Neural cell (in vitro differentiated cells): ENCODE measurements around the gene ATN1. TPM values are rescaled to one million over a fixed set of nuclear protein-coding genes. Genes with fewer than 3 reads are reported as not detected.

Experiments used
- H2AFZ ChIP-seq: fragments of 200-600, 300-800 bp; sonication (generic), shearing (Covaris generic); 2 replicates; pipeline ENCODE4 v1.6.0; 2014; ENCODE audit warnings: low read depth, mild to moderate bottlenecking, antibody characterized with exemption, low read length, moderate library complexity
- H3F3A ChIP-seq: fragments of 200-600 bp; shearing (Covaris generic); 2 replicates; pipeline ENCODE4 v1.6.1; 2016; ENCODE audit warnings: mild to moderate bottlenecking, moderate library complexity, mixed read lengths, antibody characterized with exemption, low read length; ENCODE audit not compliant: insufficient read depth, poor library complexity, severe bottlenecking
- H3K27ac ChIP-seq: fragments of 200-600, 300-800 bp; sonication (generic), shearing (Covaris generic); 2 replicates; pipeline ENCODE4 v1.5.1; 2014; ENCODE audit warnings: mild to moderate bottlenecking, low read length, moderate library complexity
- H3K27me3 ChIP-seq: fragments of 300-800, 200-600 bp; sonication (generic), shearing (Covaris generic); 2 replicates; pipeline ENCODE4 v1.6.0; 2014; ENCODE audit warnings: mild to moderate bottlenecking, low read depth, low read length, moderate library complexity; ENCODE audit not compliant: insufficient read depth
- H3K36me3 ChIP-seq: fragments of 300-800, 200-600 bp; sonication (generic), shearing (Covaris generic); 2 replicates; pipeline ENCODE4 v1.5.1; 2014; ENCODE audit warnings: mild to moderate bottlenecking, antibody characterized with exemption, low read length, moderate library complexity; ENCODE audit not compliant: insufficient read depth
- H3K4me2 ChIP-seq: fragments of 300-800, 200-600 bp; sonication (generic), shearing (Covaris generic); 2 replicates; pipeline ENCODE4 v1.6.0; 2014; ENCODE audit warnings: mild to moderate bottlenecking, low read length
- H3K4me3 ChIP-seq: fragments of 300-800, 200-600 bp; sonication (generic), shearing (Covaris generic); 2 replicates; pipeline ENCODE4 v1.5.1; 2014; ENCODE audit warnings: mild to moderate bottlenecking, low read length, moderate library complexity
- H3K79me2 ChIP-seq: fragments of 200-600 bp; shearing (Covaris generic); replicated peaks from 2 replicates; pipeline ENCODE4 v1.6.0; 2014; ENCODE audit warnings: mild to moderate bottlenecking, low read length, moderate library complexity; ENCODE audit not compliant: insufficient read depth
- H3K9ac ChIP-seq: fragments of 300-800, 200-600 bp; sonication (generic), shearing (Covaris generic); 2 replicates; pipeline ENCODE4 v1.6.1; 2016; ENCODE audit warnings: mild to moderate bottlenecking, low read length, mixed read lengths
- H3K9me2 ChIP-seq: fragments of 200-600 bp; shearing (Covaris generic); 2 replicates; pipeline ENCODE4 v1.6.1; 2016; ENCODE audit warnings: mild to moderate bottlenecking, low read length, mixed read lengths; ENCODE audit not compliant: insufficient read depth
- H3K9me3 ChIP-seq: fragments of 200-600, 300-800 bp; sonication (generic), shearing (Covaris generic); 2 replicates; pipeline ENCODE4 v1.6.1; 2016; ENCODE audit warnings: mild to moderate bottlenecking, mixed run types, low read length, moderate library complexity, mixed read lengths
- H4K20me1 ChIP-seq: fragments of 200-600 bp; shearing (Covaris generic); 2 replicates; pipeline ENCODE4 v1.6.1; 2016; ENCODE audit warnings: mild to moderate bottlenecking, mixed run types; ENCODE audit not compliant: insufficient read depth
- EP300 ChIP-seq: fragments of 450-650 bp; conservative IDR thresholded peaks from 2 replicates; pipeline ENCODE4 v1.6.1; 2014; ENCODE audit warnings: antibody characterized with exemption, mild to moderate bottlenecking, moderate library complexity; ENCODE audit not compliant: poor library complexity, severe bottlenecking
- EZH2 ChIP-seq: fragments of 200-600, 300-800 bp; shearing (Covaris generic), sonication (generic); IDR thresholded peaks from 2 replicates; pipeline ENCODE4 v1.6.1; 2014; ENCODE audit warnings: antibody characterized with exemption, low read length, borderline replicate concordance, mild to moderate bottlenecking; ENCODE audit not compliant: insufficient read depth, poor library complexity, severe bottlenecking
- MXI1 ChIP-seq: fragments of 450-650 bp; conservative IDR thresholded peaks from 2 replicates; pipeline ENCODE4 v1.6.1; 2014; ENCODE audit warnings: antibody characterized with exemption, mild to moderate bottlenecking; ENCODE audit not compliant: poor library complexity, severe bottlenecking
- POLR2AphosphoS5 ChIP-seq: IDR thresholded peaks from 2 replicates; pipeline ENCODE4 v1.6.1; 2012
- RAD21 ChIP-seq: fragments of 450-650 bp; conservative IDR thresholded peaks from 2 replicates; pipeline ENCODE4 v1.6.1; 2014; ENCODE audit warnings: antibody characterized with exemption, mild to moderate bottlenecking, moderate library complexity
- SMC3 ChIP-seq: fragments of 450-650 bp; conservative IDR thresholded peaks from 2 replicates; pipeline ENCODE4 v1.6.1; 2014; ENCODE audit warnings: antibody characterized with exemption, mild to moderate bottlenecking, moderate library complexity; ENCODE audit not compliant: poor library complexity
- TAF1 ChIP-seq: IDR thresholded peaks from 2 replicates; pipeline ENCODE4 v1.6.1; 2012; ENCODE audit warnings: low read depth
- polyA plus RNA-seq: library from polyadenylated mRNA; depleted of rRNA; stranded (reverse); fragments of >200 nt; gene quantifications from 2 replicates; pipeline ENCODE4 v1.2.3, GENCODE V29; 2014
- TF ChIP-seq, protein P1 (sequence below): fragments of 450-650 bp; IDR thresholded peaks from 2 replicates; pipeline ENCODE4 v1.5.1; 2014; ENCODE audit warnings: antibody characterized with exemption, mild to moderate bottlenecking, moderate library complexity; ENCODE audit not compliant: poor library complexity, severe bottlenecking
- TF ChIP-seq, protein P2 (sequence below): IDR thresholded peaks from 2 replicates; pipeline ENCODE4 v1.6.1; 2012; ENCODE audit warnings: borderline replicate concordance

ATN1 gene
- polyA plus RNA-seq, 1 donor from 2014 or later = 9.2 TPM

- Histone ChIP-seq H3K36me3 (peaks cover 8% of the 10 kb centered on the region), H3K4me2 (no peak overlapping the region), H4K20me1 (no peaks in the 10 kb centered on the region), H3K27ac (no peak overlapping the region), H3K9ac (no peak overlapping the region), H3K4me3 (no peak overlapping the region), H3K9me3 (no peaks in the 10 kb centered on the region), H3F3A (no peaks in the 10 kb centered on the region), H3K79me2 (no peaks in the 10 kb centered on the region), H2AFZ (no peak overlapping the region), H3K27me3 (no peaks in the 10 kb centered on the region), H3K9me2 (no peaks in the 10 kb centered on the region)
- TF ChIP-seq SMC3 (no peak), EZH2 (no peak), EP300 (no peak), MXI1 (no peak), RAD21 (no peak), TAF1 (no peak), POLR2AphosphoS5 (no peak)
- TF ChIP-seq, protein P1, sequence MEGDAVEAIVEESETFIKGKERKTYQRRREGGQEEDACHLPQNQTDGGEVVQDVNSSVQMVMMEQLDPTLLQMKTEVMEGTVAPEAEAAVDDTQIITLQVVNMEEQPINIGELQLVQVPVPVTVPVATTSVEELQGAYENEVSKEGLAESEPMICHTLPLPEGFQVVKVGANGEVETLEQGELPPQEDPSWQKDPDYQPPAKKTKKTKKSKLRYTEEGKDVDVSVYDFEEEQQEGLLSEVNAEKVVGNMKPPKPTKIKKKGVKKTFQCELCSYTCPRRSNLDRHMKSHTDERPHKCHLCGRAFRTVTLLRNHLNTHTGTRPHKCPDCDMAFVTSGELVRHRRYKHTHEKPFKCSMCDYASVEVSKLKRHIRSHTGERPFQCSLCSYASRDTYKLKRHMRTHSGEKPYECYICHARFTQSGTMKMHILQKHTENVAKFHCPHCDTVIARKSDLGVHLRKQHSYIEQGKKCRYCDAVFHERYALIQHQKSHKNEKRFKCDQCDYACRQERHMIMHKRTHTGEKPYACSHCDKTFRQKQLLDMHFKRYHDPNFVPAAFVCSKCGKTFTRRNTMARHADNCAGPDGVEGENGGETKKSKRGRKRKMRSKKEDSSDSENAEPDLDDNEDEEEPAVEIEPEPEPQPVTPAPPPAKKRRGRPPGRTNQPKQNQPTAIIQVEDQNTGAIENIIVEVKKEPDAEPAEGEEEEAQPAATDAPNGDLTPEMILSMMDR = no peak
- TF ChIP-seq, protein P2, sequence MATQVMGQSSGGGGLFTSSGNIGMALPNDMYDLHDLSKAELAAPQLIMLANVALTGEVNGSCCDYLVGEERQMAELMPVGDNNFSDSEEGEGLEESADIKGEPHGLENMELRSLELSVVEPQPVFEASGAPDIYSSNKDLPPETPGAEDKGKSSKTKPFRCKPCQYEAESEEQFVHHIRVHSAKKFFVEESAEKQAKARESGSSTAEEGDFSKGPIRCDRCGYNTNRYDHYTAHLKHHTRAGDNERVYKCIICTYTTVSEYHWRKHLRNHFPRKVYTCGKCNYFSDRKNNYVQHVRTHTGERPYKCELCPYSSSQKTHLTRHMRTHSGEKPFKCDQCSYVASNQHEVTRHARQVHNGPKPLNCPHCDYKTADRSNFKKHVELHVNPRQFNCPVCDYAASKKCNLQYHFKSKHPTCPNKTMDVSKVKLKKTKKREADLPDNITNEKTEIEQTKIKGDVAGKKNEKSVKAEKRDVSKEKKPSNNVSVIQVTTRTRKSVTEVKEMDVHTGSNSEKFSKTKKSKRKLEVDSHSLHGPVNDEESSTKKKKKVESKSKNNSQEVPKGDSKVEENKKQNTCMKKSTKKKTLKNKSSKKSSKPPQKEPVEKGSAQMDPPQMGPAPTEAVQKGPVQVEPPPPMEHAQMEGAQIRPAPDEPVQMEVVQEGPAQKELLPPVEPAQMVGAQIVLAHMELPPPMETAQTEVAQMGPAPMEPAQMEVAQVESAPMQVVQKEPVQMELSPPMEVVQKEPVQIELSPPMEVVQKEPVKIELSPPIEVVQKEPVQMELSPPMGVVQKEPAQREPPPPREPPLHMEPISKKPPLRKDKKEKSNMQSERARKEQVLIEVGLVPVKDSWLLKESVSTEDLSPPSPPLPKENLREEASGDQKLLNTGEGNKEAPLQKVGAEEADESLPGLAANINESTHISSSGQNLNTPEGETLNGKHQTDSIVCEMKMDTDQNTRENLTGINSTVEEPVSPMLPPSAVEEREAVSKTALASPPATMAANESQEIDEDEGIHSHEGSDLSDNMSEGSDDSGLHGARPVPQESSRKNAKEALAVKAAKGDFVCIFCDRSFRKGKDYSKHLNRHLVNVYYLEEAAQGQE = no peak
Observed at GRCh38 chr12:6980075-6980474, 52.3 kb downstream of the ATN1 start.

- Histone ChIP-seq H4K20me1 (no peaks in the 10 kb centered on the region), H3K27ac (no peak overlapping the region), H3K9me2 (no peaks in the 10 kb centered on the region), H3F3A (no peaks in the 10 kb centered on the region), H3K79me2 (no peaks in the 10 kb centered on the region), H3K4me2 (no peak overlapping the region), H3K4me3 (no peak overlapping the region), H3K36me3 (peaks cover 8% of the 10 kb centered on the region), H3K27me3 (no peaks in the 10 kb centered on the region), H3K9ac (no peak overlapping the region), H3K9me3 (no peaks in the 10 kb centered on the region), H2AFZ (no peak overlapping the region)
- TF ChIP-seq TAF1 (no peak), POLR2AphosphoS5 (no peak), EZH2 (no peak)
- TF ChIP-seq, protein P2 = no peak
Observed at GRCh38 chr12:6980740-6981139, 53.0 kb downstream of the ATN1 start.
